Measurements from ENCODE around the gene UACA. TPM values are rescaled to one million over a fixed set of nuclear protein-coding genes. Genes with fewer than 3 reads are reported as not detected.
A peak's percentile ranks its signal among the peaks of the same experiment; 100 is the strongest.
"Not testable (repeated sequence)": the region's sequence is repeated elsewhere in the genome, so short reads cannot be mapped to it uniquely, and the experiment has no call there.

The UACA gene
- total RNA-seq, 1 experiment from 2014 or later: 19.6 TPM

GRCh38 chr15:70757627-70758026 lies 5.7 kb downstream of the UACA start:
- DNase-seq (ENCODE audit: low read depth): no peak

- no peak for DNase-seq (ENCODE audit: low read depth)
Observed at GRCh38 chr15:70754862-70755261, 8.5 kb downstream of the UACA start.

GRCh38 chr15:70753101-70753829 lies 10.1 kb downstream of the UACA start:
- DNase-seq (ENCODE audit: low read depth): no peak

DNA sequence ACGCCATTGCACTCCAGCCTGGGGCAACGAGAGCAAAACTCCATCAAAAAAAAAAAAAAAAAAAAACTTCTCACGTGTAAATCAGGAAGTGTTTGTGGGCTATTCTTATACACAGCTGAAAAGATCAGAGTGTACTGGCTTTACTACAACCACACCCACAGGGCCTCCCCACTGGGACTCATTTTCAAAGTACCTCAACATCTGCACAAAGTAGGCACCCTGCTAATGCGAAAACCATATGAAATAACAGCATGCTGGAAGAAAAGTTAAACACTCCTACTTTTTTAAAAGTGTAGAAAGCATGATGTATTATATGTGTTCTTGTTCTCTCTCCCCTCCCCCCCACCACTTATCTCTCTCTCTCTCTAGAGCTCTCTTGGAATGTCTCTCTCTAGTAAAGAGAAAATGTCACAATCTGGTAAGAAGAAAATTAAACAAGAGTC lies 11.1 kb downstream of the UACA start:
- DNase-seq (ENCODE audit: low read depth): no peak

GRCh38 chr15:70750203-70750869 lies 13.0 kb downstream of the UACA start:
- DNase-seq (ENCODE audit: low read depth): no peak

DNA sequence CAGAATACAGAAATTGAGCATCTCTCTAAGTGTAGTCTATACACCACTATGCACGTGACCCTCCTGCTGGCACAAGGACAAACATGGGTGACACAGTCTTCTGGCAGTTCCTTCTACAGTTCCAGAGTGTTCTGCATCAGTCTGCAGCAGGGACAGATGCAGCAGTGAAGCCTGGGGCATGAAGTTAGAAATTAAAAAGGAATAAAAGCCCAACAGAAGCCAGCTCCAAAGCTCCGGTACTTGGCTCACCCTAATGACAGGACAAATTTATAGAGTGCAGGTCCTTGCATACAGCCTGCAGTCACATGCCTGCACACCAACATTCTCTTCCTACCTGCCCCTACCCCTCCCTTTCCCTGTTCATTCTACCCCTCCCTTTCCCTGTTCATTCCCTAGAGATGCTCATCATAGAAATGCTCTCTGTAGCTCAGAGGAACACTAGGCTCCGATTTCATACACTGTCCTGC lies 15.0 kb downstream of the UACA start:
- DNase-seq (ENCODE audit: low read depth): no peak

DNA sequence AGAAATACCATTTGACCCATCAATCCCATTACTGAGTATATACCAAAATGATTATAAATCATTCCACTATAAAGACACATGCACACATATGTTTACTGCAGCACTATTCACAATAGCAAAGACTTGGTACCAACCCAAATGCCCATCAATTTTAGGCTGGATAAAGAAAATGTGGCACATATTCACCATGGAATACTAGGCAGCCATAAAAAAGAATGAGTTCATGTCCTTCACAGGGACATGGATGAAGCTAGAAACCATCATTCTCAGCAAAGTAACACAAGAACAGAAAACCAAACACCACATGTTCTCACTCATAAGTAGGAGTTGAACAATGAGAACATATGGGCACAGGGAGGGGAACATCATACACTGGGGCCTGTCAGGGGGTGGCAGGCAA lies 16.8 kb downstream of the UACA start:
- not testable (repeated sequence) for DNase-seq (ENCODE audit: low read depth)

DNA sequence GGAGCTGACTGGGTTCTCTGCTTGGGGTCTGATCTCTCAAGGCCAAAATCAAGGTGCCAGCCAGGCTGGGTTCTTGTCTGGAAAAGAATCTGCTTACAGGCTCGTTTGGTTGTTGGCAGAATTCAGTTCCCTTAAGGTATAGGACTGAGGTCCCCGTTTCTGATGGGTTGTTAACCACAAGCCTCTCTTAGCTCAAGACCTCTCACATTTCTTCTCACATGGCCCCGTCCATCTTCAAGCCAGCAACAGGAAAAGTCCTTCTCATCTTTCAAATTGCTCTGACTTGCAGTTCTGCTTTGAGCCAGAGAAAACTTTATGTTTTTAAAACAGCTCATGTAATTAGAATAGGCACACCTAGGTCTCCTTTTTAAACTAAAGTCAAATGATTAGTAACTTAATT lies 20.4 kb downstream of the UACA start:
- DNase-seq (ENCODE audit: low read depth): peak; percentile 60

DNA sequence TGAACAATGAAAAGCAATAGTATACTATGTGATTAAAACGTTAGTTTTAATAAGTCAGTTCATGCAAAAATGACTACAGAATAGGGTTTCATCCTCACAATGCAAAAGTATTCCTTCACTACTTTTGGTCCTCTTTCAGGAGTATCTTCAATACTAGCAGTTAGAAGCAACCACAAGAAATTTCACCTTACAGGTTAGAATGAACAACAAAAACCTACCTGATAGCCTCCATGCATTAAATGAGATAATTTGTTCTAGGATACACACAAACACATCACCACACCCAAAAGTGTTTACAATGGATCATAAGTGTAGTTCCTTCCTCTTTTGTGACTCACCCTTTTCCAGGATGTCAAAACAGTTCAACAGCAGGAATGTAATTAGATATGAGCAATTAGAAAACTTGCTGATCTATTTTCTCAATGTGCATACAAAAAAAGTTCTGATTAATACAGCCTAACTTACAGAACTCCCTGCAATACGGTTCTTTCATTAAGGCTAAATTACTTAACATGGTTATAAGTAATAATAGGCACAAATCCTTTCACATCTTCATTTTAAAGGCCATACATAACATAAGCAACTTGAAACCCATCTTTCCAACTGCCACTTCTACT lies 21.6 kb downstream of the UACA start:
- DNase-seq (ENCODE audit: low read depth): peak; percentile 56

DNA sequence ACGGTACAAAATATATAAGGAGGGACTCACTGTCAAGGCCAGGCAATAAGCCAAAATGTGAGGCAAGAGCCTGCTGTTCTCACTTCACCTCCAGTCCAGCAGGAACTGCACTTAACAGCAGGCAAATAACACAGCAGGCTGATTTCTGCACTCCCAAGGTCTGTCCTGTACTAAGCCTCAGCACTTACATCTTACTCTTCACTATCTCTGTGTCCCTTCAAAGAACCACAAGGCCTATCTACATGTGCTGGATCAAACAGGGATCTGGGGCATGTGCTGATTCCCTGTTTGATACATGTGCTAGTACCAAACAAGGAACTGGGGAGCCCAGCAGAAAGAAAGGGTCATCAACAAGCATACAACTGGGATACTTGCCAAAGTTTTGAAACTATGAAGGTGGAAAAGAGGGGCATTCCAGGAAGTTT lies 22.2 kb downstream of the UACA start:
- peak; percentile 47 for DNase-seq (ENCODE audit: low read depth)

GRCh38 chr15:70735040-70735439 lies 28.3 kb downstream of the UACA start:
- DNase-seq (ENCODE audit: low read depth): not testable (repeated sequence)

GRCh38 chr15:70729164-70729563 lies 34.2 kb downstream of the UACA start:
- DNase-seq (ENCODE audit: low read depth): no peak

DNA sequence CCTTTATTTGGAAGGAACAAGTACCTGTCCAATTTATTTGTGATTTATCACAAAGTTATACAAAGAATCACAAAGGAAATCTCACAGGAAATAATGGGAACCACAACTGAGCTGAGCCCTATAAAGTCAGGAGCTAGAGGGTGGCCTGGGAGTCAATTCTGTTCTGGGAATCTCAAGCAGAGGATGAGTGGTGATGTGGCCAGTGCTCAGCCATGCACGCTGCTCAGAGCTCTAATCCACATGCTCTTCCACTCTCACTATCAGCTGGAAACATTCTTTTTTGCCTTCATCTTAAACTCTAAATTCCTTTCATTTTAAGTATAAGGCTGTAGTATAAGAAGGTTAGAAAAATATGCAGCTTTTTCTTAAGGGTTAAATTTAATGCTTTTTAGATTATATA lies 36.6 kb downstream of the UACA start:
- DNase-seq (ENCODE audit: low read depth): no peak

- DNase-seq (ENCODE audit: low read depth): no peak
Observed at GRCh38 chr15:70723927-70724326, 39.4 kb downstream of the UACA start.

GRCh38 chr15:70723122-70723422 lies 40.3 kb downstream of the UACA start:
- no peak for DNase-seq (ENCODE audit: low read depth)

DNA sequence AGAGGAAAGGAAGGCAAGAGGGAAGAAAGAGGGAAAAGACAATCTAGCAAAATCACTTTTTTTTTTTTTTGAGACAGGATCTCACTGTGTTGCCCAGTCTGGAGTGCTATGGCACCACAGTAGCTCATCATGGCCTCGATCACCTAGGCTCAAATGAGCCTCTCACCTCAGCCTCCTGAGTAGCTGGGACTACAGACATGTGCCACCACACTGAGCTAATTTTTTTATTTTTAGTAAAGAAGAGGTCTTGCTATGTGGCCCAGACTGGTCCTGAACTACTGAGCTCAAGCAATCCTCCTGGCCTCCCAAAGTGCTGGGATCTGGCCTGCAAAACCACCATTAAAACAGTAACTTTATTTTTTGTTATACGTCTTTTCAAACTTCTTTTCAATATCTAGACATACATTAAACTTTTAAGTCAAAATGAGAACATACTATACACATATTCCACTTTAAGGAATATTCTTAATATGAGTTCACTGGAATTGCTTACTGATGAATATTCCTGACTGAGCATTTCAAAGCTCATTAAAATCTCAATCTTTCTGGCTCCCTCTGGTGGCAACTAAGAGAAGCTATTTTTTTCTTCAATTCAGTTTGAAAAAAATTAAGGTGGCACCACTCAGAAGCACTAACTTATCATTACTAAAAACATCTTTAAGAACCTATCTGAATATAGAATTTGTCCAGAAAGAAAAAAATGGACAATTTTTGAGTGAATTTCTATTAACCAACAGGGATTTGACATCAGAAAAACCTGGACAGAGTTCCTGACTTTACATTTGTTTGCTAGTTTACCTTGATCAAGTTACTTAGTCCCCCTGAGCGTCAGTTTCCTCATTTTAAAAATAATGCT lies 40.9 kb downstream of the UACA start:
- peak; percentile 27 for DNase-seq (ENCODE audit: low read depth)

DNA sequence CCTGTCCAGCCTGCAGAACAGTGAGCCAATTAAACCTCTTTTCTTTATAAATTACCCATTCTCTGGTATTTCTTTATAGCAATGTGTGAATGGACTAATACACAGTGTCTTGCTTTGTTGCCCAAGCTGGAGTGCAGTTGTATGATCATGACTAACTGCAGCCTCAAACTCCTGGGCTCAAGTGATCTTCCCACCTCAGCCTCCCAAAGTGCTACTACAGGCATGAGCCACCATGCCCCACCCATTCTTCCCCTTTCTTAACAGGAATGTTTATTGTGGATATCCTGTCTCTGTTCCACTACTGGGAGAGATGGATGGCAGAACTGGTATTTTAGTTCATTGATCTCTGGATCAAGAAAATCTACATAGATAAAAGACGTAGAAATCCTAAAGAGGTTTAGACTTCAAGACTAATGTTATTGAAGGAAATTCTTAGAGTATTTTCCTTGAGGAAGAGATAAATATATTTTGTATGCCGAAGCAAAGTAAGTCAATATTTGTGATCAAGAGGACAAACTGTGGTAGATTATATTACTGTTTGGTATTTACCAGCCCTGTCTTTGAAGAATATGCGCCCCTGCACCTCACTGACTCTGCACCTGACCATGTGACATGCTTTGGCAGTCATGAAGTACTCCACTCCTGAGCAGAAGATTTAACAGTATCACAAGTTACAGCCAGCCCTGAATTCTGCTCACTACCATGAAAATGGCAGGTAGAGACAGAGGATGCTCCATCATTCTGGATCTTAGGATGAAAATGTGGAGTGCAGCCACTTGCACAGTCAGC lies 42.9 kb downstream of the UACA start:
- DNase-seq (ENCODE audit: low read depth): no peak

DNA sequence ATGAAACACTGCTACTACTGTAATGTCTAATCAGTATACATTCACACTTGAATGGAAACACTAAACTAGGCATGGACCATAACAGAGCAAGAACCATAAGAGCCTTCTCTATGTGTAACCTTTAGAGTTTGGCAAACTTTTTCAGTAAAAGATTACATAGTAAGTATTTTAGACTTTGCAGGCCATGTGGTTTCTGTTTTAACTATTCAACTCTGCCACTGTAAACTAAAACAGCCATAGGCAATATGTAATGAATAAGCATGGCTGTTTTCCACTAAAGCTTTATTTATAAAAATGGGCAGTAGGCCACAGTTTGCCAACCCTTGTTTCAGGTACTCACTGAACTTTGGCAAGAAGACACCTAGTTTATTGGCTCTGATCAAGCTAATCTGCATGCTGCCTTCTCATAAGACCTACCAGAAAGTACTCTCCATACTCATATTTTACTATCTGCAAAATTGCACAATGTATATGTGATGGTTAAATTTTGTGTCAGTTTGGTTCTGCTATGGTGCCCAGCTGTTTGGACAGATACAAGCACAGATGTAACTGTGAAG lies 46.0 kb downstream of the UACA start:
- no peak for DNase-seq (ENCODE audit: low read depth)

DNA sequence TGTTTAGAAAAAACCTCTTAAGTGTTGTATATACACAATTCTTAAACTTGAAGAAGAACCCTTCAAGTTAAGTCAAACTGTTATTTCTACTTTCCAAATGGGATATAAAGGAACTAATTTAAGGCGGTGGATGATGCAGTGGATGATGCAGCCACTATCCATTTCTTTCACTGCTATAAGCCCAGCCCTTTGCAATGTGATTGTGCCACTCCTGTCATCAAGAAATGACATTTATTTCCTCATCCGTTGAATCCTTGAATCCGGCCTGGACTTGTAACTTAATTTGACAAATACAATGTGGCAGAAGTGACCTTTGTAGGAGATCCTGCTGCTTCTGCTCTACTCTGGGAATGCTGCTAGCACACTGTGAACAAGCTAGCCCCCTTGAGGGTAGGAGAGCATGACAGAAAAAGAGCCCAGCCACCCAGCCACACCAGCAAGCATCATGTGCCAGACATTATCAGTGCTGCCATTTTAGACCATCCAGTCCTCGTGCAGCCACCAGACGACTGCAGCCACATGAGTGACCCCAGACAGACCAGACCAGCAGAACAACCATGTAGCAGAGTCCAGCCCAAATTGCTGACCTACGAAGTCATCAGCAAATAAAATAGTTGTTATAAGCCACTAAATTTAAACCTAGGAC lies 47.4 kb downstream of the UACA start:
- DNase-seq (ENCODE audit: low read depth): no peak

GRCh38 chr15:70714565-70714964 lies 48.8 kb downstream of the UACA start:
- no peak for DNase-seq (ENCODE audit: low read depth)

Data from Daoy (cell line).